CD4-positive, alpha-beta T cell treated with Interleukin-4 for 4 hours (primary cell): ENCODE results near the gene PRODH2.
"Not testable (repeated sequence)": the region's sequence is repeated elsewhere in the genome, so short reads cannot be mapped to it uniquely, and the experiment has no call there.

Source experiments
- DNase-seq: peaks from one replicate; pipeline ENCODE4 v3.0.0-alpha.2; 2020

Gene PRODH2

GRCh38 chr19:35842666-35843272, 30.1 kb upstream of the PRODH2 start:
- DNase-seq = no peak

DNA sequence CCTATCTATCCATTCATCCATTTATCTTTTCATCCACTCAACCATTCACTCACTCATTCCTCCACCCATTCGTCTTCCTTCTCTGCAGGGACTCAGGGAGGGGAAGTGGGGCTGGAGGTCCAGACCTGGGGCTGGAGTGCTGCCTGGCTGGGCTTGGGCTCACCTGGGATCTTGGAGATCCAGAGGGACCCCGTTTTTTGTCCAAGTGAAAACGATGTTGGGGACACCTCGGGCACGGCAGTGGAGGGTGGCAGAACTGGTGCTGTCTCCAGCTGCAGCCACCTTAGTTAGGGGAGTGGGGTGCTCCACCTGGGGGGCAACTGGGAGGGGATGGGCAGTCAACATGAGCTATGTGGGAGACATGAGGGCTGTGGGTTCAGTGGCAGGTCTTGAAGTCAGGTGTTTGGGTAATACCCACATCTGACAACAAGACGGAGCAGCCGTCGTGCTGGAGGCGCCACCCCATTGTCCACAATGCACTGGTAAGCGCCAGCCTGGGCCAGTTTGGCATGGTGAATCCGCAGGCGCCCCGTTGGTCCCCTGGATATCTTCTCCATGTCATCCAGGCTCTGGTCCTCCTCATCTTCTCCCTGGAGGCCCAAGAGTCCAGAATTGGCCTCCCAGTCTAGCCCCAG, 29.4 kb upstream of the PRODH2 start:
- DNase-seq = no peak

DNA sequence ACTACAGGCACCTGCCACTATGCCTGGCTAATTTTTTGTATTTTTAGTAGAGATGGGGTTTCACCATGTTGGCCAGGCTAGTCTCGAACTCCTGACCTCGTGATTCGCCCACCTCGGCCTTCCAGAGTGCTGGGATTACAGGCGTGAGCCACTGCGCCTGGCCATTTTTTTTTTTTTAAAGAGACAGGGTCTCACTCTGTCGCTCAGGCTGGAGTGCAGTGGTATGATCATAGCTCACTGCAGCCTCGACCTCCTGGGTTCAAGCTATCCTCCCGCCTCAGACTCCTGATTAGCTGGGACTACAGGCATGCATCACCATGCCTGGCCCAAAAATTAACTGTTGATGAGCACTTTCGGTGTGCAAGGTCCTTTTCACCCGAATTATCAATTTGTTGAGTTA, 23.5 kb upstream of the PRODH2 start:
- not testable (repeated sequence) for DNase-seq

- DNase-seq = no peak
These were observed 21.3 kb upstream of the PRODH2 start for GRCh38 chr19:35833972-35834371.

DNA sequence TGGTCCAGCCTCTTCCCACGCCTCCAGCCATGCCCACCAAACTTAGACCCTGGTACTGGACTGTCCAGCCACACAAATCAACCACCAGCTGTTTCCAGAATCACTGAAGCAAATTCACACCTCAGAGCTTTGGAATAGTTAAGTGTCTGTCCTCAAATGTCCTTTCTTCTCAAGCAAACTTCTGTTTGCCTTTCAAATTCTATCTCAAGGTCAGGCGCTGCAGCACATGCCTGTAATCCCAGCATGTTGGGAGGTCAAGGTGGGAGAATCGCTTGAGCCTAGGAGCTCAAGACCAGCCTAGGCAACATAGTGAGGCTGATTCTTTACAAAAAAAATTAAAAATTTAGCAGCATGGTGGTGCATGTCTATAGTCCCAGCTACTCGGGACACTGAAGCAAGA, 19.4 kb upstream of the PRODH2 start:
- DNase-seq = no peak

GRCh38 chr19:35830986-35831385, 18.3 kb upstream of the PRODH2 start:
- no peak for DNase-seq

DNA sequence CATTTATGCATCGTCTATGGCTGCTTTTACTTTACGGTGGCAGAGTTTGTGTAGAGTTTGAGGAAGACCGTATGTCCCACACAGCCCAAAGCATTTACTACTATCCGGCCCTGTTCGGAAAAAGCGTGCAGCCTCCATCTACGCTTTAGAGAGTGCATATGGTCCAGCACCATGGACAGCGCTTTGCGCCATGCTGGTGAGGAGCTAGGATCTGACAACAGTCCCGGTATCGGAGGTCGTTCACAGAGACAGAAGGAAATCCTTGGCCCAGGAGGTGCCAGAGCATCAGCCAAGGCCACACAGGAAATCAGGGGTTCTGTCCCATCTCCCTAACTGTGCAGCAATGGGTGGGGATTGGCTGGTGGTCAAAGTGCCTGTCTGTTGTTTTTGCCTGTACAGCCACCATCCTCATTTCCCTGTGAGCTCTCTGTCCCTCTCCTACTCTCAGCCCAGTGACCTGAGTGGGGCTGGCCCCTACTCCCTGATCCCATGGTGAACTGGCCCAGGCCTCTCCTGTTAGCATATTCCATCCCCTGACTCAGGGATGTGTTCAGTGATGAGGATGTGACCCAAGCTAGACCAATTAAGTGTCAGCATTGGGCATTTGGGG, 16.2 kb upstream of the PRODH2 start:
- DNase-seq = peak; percentile 18

DNA sequence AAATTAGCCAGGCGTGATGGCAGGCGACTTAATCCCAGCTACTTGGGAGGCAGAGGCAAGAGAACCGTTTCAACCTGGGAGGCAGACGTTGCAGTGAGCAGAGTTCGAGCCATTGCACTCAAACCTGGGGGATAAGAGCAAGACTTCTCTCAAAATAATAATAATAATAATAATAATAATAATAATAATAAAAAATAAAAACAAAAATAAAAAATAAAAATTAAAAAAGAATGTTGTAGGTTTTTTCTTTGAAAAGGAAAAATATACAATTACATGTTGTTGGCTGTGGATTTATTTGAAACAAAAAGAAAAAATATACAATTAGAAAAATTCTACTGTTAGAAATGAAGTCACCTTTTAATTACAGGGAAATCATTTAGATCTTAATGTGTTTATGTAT, 11.5 kb upstream of the PRODH2 start:
- no peak for DNase-seq

- DNase-seq = no peak
These were observed 9.9 kb upstream of the PRODH2 start for GRCh38 chr19:35822579-35822978.

DNA sequence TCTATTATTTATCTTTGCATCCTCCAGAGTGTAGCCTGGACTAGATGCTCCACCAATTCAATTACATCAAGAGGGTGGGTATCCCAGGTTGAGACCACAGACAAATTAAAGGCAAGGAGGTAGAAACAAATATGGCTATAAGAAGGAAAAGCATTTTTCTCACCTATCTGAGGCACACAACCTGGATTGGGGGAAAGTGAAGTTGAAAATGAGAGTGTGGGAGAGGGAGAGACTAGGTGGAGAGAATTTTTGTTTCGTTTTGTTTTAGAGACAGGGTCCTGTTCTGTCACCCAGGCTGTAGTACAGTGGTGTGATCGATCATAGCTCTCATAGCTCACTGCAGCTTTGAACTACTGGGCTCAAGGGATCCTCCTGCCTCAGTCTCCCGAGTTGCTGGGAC, 5.8 kb upstream of the PRODH2 start:
- DNase-seq = no peak

GRCh38 chr19:35816846-35817245, 4.2 kb upstream of the PRODH2 start:
- no peak for DNase-seq

DNA sequence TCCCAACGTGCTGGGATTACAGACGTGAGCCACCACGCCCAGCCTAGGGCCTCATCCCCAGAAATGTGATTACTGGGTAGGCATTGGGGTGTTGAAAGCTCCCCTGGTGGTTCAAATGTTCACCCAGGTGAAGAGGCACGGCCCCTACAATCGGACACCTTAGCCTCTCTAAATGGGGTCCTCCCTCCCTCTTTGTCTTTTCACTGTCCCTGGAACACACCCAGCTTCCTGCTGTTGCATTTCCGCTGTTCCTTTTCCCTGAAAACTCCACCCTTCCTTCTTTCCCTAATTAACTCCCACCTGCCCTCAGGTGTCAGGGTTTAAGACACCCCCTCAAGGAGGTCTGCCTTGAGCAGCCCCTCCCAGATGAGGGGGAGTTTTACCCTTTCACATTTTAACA, 3.6 kb upstream of the PRODH2 start:
- DNase-seq = no peak

- DNase-seq = no peak
These were observed 622 bp upstream of the PRODH2 start for GRCh38 chr19:35813043-35813890.

- DNase-seq = no peak
These were observed 1.1 kb downstream of the PRODH2 start for GRCh38 chr19:35811317-35812219.

- no peak for DNase-seq
These were observed 5.0 kb downstream of the PRODH2 start for GRCh38 chr19:35807633-35808032.

GRCh38 chr19:35806597-35806996, 6.0 kb downstream of the PRODH2 start:
- no peak for DNase-seq

DNA sequence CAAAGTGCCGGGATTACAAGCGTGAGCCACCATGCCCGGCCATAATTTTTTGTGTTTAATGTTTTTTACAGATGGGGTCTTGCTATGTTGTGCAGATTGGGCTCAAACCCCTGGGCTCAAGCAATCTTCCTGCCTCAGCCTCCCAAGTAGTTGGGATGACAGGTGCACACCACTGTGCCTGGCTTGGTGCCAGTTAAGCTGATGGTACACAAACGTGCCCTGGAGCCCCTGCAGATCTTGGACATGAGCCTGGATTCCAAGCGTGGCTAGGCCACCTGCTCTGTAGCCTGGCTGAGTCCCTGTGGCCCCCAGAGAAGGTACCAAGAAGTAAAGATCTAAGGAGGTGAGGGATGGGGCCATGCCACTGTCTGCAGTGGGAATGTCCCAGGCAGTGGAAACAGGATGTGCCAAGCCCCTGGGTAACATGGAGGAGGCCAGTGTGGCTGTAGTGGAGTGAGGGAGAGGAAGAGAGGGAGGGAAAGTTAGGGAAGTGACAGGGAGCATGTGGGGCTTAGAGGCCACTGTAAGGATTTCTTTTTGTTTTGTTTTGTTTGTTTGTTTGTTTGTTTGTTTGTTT, 7.0 kb downstream of the PRODH2 start:
- no peak for DNase-seq

GRCh38 chr19:35801828-35802227, 10.8 kb downstream of the PRODH2 start:
- no peak for DNase-seq

DNA sequence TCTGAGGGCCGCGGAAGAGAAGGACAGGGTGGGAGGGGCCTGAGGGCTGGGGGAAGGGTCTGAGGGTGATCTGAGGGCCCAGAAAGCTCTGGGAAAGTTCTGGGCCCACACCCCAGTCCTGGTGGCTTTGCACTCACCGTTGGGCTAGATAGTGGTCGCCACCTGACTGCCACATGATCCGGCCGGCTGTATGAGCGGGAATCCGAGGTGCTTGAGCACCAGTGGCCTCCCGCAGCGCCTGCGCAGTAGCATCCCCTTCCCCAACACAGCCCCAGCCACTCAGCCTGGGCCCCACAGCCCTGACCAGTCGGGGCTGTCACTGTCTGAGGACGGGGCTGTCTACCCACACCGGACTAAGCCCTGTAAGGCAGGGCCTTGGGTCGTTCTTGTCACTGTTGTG, 15.0 kb downstream of the PRODH2 start:
- DNase-seq = no peak

DNA sequence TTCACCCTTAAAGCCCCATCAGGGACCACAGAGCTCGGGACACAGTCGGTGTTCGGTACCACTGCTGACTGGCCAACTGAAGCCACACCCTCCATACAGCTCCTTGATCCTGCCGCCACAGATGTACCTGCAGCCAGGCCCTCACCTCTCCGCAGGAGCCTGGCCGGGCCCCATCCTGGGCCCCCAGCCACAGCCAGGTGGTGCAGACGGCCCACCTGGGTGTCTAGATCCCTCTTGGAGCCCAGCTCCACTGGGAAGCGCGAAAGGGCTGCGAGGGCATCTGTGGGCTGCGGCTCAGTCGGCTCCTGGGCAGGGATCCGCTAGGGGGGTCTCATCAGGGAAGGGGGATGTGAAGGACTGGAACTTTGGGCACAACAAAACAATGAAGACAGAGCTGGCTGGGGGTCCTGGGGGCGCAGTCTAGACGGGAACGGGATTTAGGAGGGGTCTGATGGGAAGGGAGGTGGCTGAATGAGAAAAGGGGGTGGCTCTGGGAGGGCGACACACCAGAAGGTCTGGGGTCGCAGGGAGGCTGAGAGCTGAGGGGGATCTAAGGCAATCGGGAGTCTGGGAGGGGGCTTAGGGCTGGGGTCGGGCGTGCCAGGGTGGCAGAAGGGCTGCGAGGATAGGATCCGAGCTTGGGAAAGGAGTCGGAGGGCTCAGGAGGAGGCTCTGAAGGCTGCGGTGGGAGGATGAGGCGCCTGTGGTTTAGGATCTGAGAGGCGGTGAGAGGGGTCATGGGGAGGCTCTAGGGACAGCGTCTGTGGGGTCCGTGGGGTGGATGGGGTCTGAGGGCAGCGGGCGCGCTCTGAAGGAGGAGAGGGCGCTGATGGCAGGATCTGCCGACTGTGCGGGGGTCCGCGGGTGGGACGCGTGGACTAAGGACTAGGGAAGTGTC, 15.8 kb downstream of the PRODH2 start:
- DNase-seq = no peak

DNA sequence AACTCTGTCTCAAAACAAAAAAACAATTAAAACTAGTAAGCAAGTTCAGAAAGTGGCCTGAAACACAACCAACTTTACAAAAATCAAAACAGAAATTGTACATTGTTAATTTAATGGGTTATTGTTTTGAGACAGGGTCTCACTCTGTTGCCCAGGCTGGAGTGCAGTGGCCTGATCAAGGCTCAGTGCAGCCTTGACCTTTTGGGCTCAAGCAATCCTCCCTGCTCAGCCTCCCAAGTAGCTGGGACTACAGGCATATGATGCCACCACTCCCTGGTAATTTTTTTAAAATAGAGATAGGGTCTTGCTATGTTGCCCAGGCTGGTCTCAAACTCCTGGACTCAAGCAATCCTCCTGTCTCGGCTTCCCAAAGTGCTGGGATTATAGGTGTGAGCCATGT, 17.1 kb downstream of the PRODH2 start:
- not testable (repeated sequence) for DNase-seq
